Measurements from ENCODE around the gene SPTBN5.

The SPTBN5 gene

DNA sequence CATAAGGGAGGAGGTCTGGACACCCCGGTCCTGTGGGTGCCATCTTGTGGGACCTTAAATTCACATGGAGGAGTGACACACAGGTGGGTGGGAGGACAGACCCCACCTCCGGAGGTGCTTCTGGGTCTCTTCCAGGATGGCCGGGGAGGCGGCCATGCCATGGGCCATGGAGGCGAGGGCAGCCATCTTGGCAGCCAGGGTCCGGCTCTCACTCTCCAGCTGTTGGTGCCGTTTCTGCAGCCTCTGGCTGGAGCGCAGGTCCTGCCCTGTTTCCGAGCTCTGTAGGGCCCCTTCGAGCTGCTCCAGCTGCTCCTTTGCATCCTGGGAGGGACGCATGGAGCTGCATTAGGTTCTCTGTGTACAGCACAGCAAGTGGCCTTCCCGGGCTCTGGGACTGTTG lies 19.1 kb downstream of the SPTBN5 start:
- Histone ChIP-seq H3K4me3 (ENCODE audit: low read length) (no peak overlapping the region), H3K27ac (ENCODE audit: low read depth, low read length) (no peak overlapping the region), H3K27me3 (ENCODE audit: control insufficient read depth, low read length) (peaks cover 3% of the 10 kb centered on the region; the same call in 1 of the 2 replicates), H3K9me3 (ENCODE audit: control insufficient read depth, insufficient read depth, low read length) (no peaks in the 10 kb centered on the region), H3K79me2 (ENCODE audit: control insufficient read depth, low read length) (no peaks in the 10 kb centered on the region), H3K9me2 (replicated peaks; ENCODE audit: control insufficient read depth, low read length) (no peaks in the 10 kb centered on the region), H3K4me2 (ENCODE audit: low read length) (no peak overlapping the region), H3K4me1 (ENCODE audit: control insufficient read depth, low read length) (peaks cover 20% of the 10 kb centered on the region), H3K36me3 (ENCODE audit: control insufficient read depth, low read length) (no peaks in the 10 kb centered on the region), H3F3A (ENCODE audit: control insufficient read depth, insufficient read depth) (0 out of 2 replicates have a peak, but pooled peaks cover 2% of the 10 kb centered on the region), H4K20me1 (ENCODE audit: control insufficient read depth, insufficient read depth, low read depth, low read length) (no peaks in the 10 kb centered on the region)
- TF ChIP-seq EZH2phosphoT487 (IDR thresholded peaks at IDR 0.05; ENCODE audit: borderline replicate concordance, low read length) (no peak), CTCF (IDR thresholded peaks at IDR 0.05; ENCODE audit: low read depth, low read length, poor library complexity, severe bottlenecking) (no peak)

DNA sequence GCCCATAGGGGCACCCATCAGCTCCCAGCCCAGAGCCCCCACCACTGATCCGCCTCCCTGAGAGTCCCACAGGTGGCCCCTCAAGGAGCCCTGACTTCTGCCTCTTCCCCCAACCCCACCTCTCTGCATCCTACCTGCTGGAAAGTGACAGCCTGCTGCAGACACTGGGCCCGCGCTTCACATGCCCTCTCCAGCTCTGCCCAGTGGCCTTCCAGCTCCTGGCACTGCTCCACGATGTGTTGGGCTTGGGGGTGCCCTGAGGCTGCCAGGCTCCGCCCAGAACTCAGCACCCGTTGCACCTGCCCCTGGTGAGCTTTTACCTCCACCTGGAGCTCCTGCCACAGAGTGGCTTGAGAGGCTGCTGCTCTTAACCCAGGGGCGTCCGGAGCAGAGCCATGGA lies 20.1 kb downstream of the SPTBN5 start:
- no peaks in the 10 kb centered on the region for H3K36me3 ChIP-seq (ENCODE audit: control insufficient read depth, low read length)
- H3K4me3 ChIP-seq (ENCODE audit: low read length) = no peak overlapping the region
- no peaks in the 10 kb centered on the region for H4K20me1 ChIP-seq (ENCODE audit: control insufficient read depth, insufficient read depth, low read depth, low read length)
- H3K9me2 ChIP-seq (replicated peaks; ENCODE audit: control insufficient read depth, low read length) = no peaks in the 10 kb centered on the region
- H3K4me2 ChIP-seq (ENCODE audit: low read length) = no peak overlapping the region
- peaks cover 20% of the 10 kb centered on the region for H3K4me1 ChIP-seq (ENCODE audit: control insufficient read depth, low read length)
- H3K27me3 ChIP-seq (ENCODE audit: control insufficient read depth, low read length) = peaks cover 3% of the 10 kb centered on the region; the same call in 1 of the 2 replicates
- H3K27ac ChIP-seq (ENCODE audit: low read depth, low read length) = no peak overlapping the region
- no peaks in the 10 kb centered on the region for H3K9me3 ChIP-seq (ENCODE audit: control insufficient read depth, insufficient read depth, low read length)
- no peaks in the 10 kb centered on the region for H3K79me2 ChIP-seq (ENCODE audit: control insufficient read depth, low read length)
- 0 out of 2 replicates have a peak, but pooled peaks cover 2% of the 10 kb centered on the region for H3F3A ChIP-seq (ENCODE audit: control insufficient read depth, insufficient read depth)
- TF ChIP-seq CTCF (IDR thresholded peaks at IDR 0.05; ENCODE audit: low read depth, low read length, poor library complexity, severe bottlenecking) = no peak

DNA sequence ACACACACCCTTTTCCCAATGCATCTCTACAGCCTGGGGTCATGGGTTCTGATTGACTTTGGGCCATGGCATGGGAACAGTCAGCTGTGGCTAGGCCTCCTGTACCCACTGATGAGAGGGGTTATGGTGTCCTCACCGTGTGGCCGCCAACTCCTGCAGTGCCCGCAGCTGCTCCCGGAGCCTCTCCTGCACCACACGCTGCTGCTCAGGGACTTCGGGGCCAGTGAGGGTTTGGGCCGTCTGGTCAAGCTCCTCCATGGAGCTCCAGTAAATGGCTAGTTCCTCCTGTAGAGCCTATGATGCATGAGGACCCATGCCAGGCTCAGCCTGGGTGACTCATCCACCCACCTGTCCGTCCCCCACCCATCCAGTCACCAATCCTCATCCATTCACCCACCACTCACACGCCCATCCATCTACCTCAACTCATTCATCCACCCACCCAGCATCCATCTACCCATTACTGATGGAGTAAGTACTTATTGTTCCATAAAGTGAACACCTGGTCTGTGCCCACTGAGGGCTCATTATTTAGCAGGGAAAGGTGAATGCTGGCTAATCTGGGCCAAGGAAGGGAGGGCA lies 21.6 kb downstream of the SPTBN5 start:
- no peaks in the 10 kb centered on the region for H3K79me2 ChIP-seq (ENCODE audit: control insufficient read depth, low read length)
- peaks cover 3% of the 10 kb centered on the region; the same call in 1 of the 2 replicates for H3K27me3 ChIP-seq (ENCODE audit: control insufficient read depth, low read length)
- no peak overlapping the region for H3K4me2 ChIP-seq (ENCODE audit: low read length)
- H3K27ac ChIP-seq (ENCODE audit: low read depth, low read length) = no peak overlapping the region
- no peak for TF ChIP-seq CTCF (IDR thresholded peaks at IDR 0.05; ENCODE audit: low read depth, low read length, poor library complexity, severe bottlenecking)
- no peak for TF ChIP-seq EZH2phosphoT487 (IDR thresholded peaks at IDR 0.05; ENCODE audit: borderline replicate concordance, low read length)
- H3K9me2 ChIP-seq (replicated peaks; ENCODE audit: control insufficient read depth, low read length) = no peaks in the 10 kb centered on the region
- peaks cover 20% of the 10 kb centered on the region for H3K4me1 ChIP-seq (ENCODE audit: control insufficient read depth, low read length)
- no peaks in the 10 kb centered on the region for H4K20me1 ChIP-seq (ENCODE audit: control insufficient read depth, insufficient read depth, low read depth, low read length)
- H3K4me3 ChIP-seq (ENCODE audit: low read length) = no peak overlapping the region
- 0 out of 2 replicates have a peak, but pooled peaks cover 2% of the 10 kb centered on the region for H3F3A ChIP-seq (ENCODE audit: control insufficient read depth, insufficient read depth)
- H3K36me3 ChIP-seq (ENCODE audit: control insufficient read depth, low read length) = no peaks in the 10 kb centered on the region
- no peaks in the 10 kb centered on the region for H3K9me3 ChIP-seq (ENCODE audit: control insufficient read depth, insufficient read depth, low read length)

All from DOHH2 (cell line).